Heart left ventricle (tissue), 16 donors: Measurements from ENCODE around the gene CEP350. TPM values are rescaled to one million over a fixed set of nuclear protein-coding genes. Genes with fewer than 3 reads are reported as not detected.

Source experiments
- ATAC-seq, 4 donors: fragments of 200-7000 bp; cut with Tn5 transposase; one replicate each; pipeline ENCODE4 v1.9.1; 2020 to 2022; ENCODE audit warnings: moderate library complexity in 4 of 4, mild to moderate bottlenecking in 3 of 4, moderate number of reproducible peaks in 1 of 4
- DNase-seq, 5 donors: peaks; one replicate each; pipeline ENCODE4 v3.0.0-alpha.2; 2020
- H3K27ac ChIP-seq, 12 donors: fragments of 200-600 bp; sonication (generic) in 4 of 12; one replicate each; pipeline versions ENCODE4 v1.5.0 to v1.8.0; 2016 to 2022; ENCODE audit warnings: mild to moderate bottlenecking in 2 of 12
- H3K27me3 ChIP-seq, 9 donors: fragments of 200-600 bp; sonication (generic) in 2 of 9; one replicate each; pipeline versions ENCODE4 v1.5.1 to v1.8.0; 2016 to 2022; ENCODE audit warnings: mild to moderate bottlenecking in 3 of 9
- H3K36me3 ChIP-seq, 9 donors: fragments of 200-600 bp; sonication (generic) in 2 of 9; one replicate each; pipeline versions ENCODE4 v1.5.0 to v1.8.0; 2018 to 2022; ENCODE audit warnings: mild to moderate bottlenecking in 2 of 9
- H3K4me1 ChIP-seq, 12 donors: fragments of 200-600 bp; sonication (generic) in 4 of 12; one replicate each; pipeline versions ENCODE4 v1.5.0 to v1.8.0; 2016 to 2022; ENCODE audit warnings: mild to moderate bottlenecking in 3 of 12
- H3K4me3 ChIP-seq, 12 donors: fragments of 200-600 bp; sonication (generic) in 4 of 12; one replicate each; pipeline versions ENCODE4 v1.5.0 to v1.8.0; 2017 to 2022; ENCODE audit warnings: mild to moderate bottlenecking in 9 of 12, moderate library complexity in 4 of 12
- H3K9me3 ChIP-seq, 12 donors: fragments of 200-600 bp; sonication (generic) in 4 of 12; one replicate each; pipeline versions ENCODE4 v1.5.0 to v1.8.0; 2016 to 2022; ENCODE audit warnings: mild to moderate bottlenecking in 1 of 12
- CTCF ChIP-seq, 12 donors: fragments of 200-600 bp; sonication (generic) in 4 of 12; IDR thresholded peaks; one replicate each; pipeline versions ENCODE4 v1.5.0 to v1.8.0; 2018 to 2022; ENCODE audit warnings: antibody characterized with exemption in 12 of 12, mild to moderate bottlenecking in 5 of 12
- POLR2A ChIP-seq, 2 donors: fragments of 450-650 bp; IDR thresholded peaks; one replicate each; pipeline ENCODE4 v1.6.1; 2017; ENCODE audit warnings: antibody characterized with exemption in 2 of 2, mild to moderate bottlenecking in 2 of 2, moderate library complexity in 2 of 2
- WGBS, 4 donors: extraction: QIAGEN DNeasy Blood & Tissue Kit in 2 of 4; methylation state at CpG; one replicate each; pipeline versions ENCODE4 v1.1.5 to v1.1.7; 2013 to 2018; 5-methylcytosine and 5-hydroxymethylcytosine counted together
- intact Hi-C, 10 donors: fragments of 100-400 bp; cut with DNase I; formaldehyde crosslinking; loops; one replicate each; pipeline versions ENCODE4 v1.11.1 to v1.14.2; 2022
- polyA plus RNA-seq, 2 donors: library from polyadenylated mRNA; stranded (reverse); fragments of 200-250 nt; gene quantifications; one replicate each; pipeline ENCODE4 v1.2.3, GENCODE V29; 2013
- total RNA-seq, 9 donors: library from RNA; depleted of rRNA in 2 of 9; stranded (reverse); fragments of >200 nt in 2 of 9; fragmentation: NEBNext Ultra II Directional in 3 of 9; extraction: Animal tissue kit (Norgen Biotek cat#: 25700) in 3 of 9; gene quantifications; one replicate each; pipeline versions ENCODE4 v1.1.0 to v1.2.4, GENCODE V29; 2016 to 2023
- donor health status: ischemic (EF 13 %, LVEDD 7.1; RV severe dilation, severe dysfunction).
- donor health status: healthy with polysubstance abuse.
- donor health status: DM: no; HTN: yes; CAD: no.
- donor health status: DM: no; HTN: no; CAD: no.
- donor health status: ischemic (EF 25% LVEDD 6.9; RV normal size, moderate dysfunction).
- donor health status: ischemic (EF 25% LVEDD 5.7; RV mildly dilated, moderate dysfunction).
- donor health status: healthy.
- donor health status: DM: yes; HTN: yes; CAD: no.
- donor health status: ischemic (EF 35%, LVEDD 5.7; RV mildly dilated, moderate dysfunction).
- donor health status: nonischemic (EF 11% LVEDD 7.7; RV severe dilation, severe dysfunction).
- donor health status: DM: yes; HTN: yes; CAD: no.
- donor health status: PGD.
- donor health status: ischemic (EF 29% LVEDD 5.4; RV normal size, mild dysfunction).
- donor health status: nonischemic (EF 23%, LVEDD 6.1; RV moderate dilation, normal function).

Gene CEP350
- total and polyA plus RNA-seq, 11 donors, result 7.8 to 65.3 (median 40.4) TPM

GRCh38 chr1:180103819-180104218, 149.2 kb downstream of the CEP350 start:
- no peak overlapping the region for H3K27ac ChIP-seq
- intact Hi-C loops, result loop anchor here in 1 of 10 donors (5.0 kb wide), 1 partner anchor 73 kb away; no protein-coding TSS in a partner anchor
- TF ChIP-seq POLR2A (IDR thresholded peaks at IDR 0.05) (no peak), CTCF (IDR thresholded peaks at IDR 0.05) (no peak)
- H3K36me3 ChIP-seq, result peaks cover 0 to 90% (median 71%) of the 10 kb centered on the region in 9 donors
- no peaks in the 10 kb centered on the region for H3K27me3 ChIP-seq
- peaks cover 0 to 7% (median 0%) of the 10 kb centered on the region in 12 donors for H3K4me1 ChIP-seq
- H3K4me3 ChIP-seq, result no peak overlapping the region
- WGBS, 4 donors, result 95 to 100% (median 99%) methylated on average over 1 of the region's 1 CpG
- ATAC-seq (no peak), DNase-seq (no peak)
- H3K9me3 ChIP-seq, result no peaks in the 10 kb centered on the region

- DNase-seq (no peak), ATAC-seq (no peak)
- Histone ChIP-seq H3K27ac (peak overlapping the region in 4 of 12 donors; percentile 2 to 51 (median 36)), H3K36me3 (peaks cover 0 to 57% (median 43%) of the 10 kb centered on the region in 9 donors), H3K4me1 (peaks cover 0 to 32% (median 14%) of the 10 kb centered on the region in 12 donors), H3K27me3 (no peaks in the 10 kb centered on the region), H3K4me3 (no peak overlapping the region), H3K9me3 (no peaks in the 10 kb centered on the region)
- TF ChIP-seq CTCF (IDR thresholded peaks at IDR 0.05) (no peak), POLR2A (IDR thresholded peaks at IDR 0.05) (no peak)
- intact Hi-C loops, result loop anchor here in 5 of 10 donors (5.0 to 10.0 kb wide), 3 partner anchors 40 to 65 kb away; partner anchors contain the start of gene QSOX1 (in 1 of the 5)
- WGBS, 4 donors, result 90 to 94% (median 93%) methylated on average over 2 of the region's 2 CpGs
Observed at GRCh38 chr1:180112091-180112490, 157.5 kb downstream of the CEP350 start.

GRCh38 chr1:180112984-180113647, 158.5 kb downstream of the CEP350 start:
- no peaks in the 10 kb centered on the region for H3K27me3 ChIP-seq
- TF ChIP-seq CTCF (IDR thresholded peaks at IDR 0.05) (no peak), POLR2A (IDR thresholded peaks at IDR 0.05) (no peak)
- WGBS, 4 donors, result 61 to 76% (median 71%) methylated on average over 2 of the region's 2 CpGs
- peak overlapping the region in 11 of 12 donors; percentile 1 to 67 (median 34) for H3K27ac ChIP-seq
- no peak overlapping the region for H3K4me3 ChIP-seq
- intact Hi-C loops, result loop anchor here in 5 of 10 donors (5.0 to 10.0 kb wide), 3 partner anchors 39 to 64 kb away; partner anchors contain the start of gene QSOX1 (in 1 of the 5)
- no peaks in the 10 kb centered on the region for H3K9me3 ChIP-seq
- ATAC-seq, result peak in 2 of 4 donors; percentile 38 to 60
- H3K36me3 ChIP-seq, result peaks cover 0 to 49% (median 43%) of the 10 kb centered on the region in 9 donors
- no peak for DNase-seq
- peaks cover 0 to 42% (median 21%) of the 10 kb centered on the region in 12 donors for H3K4me1 ChIP-seq

GRCh38 chr1:180114396-180114945, 159.9 kb downstream of the CEP350 start:
- intact Hi-C loops, result loop anchor here in 5 of 10 donors (5.0 to 10.0 kb wide), 3 partner anchors 38 to 63 kb away; partner anchors contain the start of gene QSOX1 (in 1 of the 5)
- no peak overlapping the region for H3K27ac ChIP-seq

More at GRCh38 chr1:180114396-180114945, 159.9 kb downstream of the CEP350 start:
- no peak for TF ChIP-seq POLR2A (IDR thresholded peaks at IDR 0.05)
- no peaks in the 10 kb centered on the region for H3K9me3 ChIP-seq
- no peak overlapping the region for H3K4me3 ChIP-seq
- no peaks in the 10 kb centered on the region for H3K27me3 ChIP-seq
- WGBS, 4 donors, result 72 to 75% (median 74%) methylated on average over 4 of the region's 4 CpGs
- DNase-seq (no peak), ATAC-seq (no peak)
- H3K4me1 ChIP-seq, result peaks cover 0 to 42% (median 21%) of the 10 kb centered on the region in 12 donors
- H3K36me3 ChIP-seq, result peaks cover 0 to 36% (median 34%) of the 10 kb centered on the region in 9 donors
